ENCODE results near the gene PTGFR. TPM values are rescaled to one million over a fixed set of nuclear protein-coding genes. Genes with fewer than 3 reads are reported as not detected.

Gene PTGFR
- total and polyA plus RNA-seq, 10 of the 15 experiments (the other 5 are each of a cell fraction or from before 2014, with no cell fraction given) = not detected

DNA sequence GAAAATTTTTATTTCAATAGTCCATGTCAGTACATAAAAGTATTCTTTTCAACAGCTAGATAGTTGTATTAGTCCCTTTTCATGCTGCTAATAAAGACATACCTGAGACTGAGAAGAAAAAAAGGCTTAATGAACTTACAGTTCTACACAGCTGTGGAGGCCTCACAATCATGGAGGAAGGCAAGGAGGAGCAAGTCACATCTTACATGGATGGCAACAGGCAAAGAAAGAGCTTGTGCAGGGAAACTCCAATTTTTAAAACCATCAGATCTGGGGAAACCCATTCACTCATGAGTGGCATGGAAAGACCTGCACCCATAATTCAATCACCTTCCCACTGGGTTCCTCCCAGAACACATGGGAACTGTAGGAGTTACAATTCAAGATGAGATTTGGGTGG, 50.7 kb downstream of the PTGFR start:
- Histone ChIP-seq H3K36me3 (ENCODE audit: control insufficient read depth in 2 of 2, insufficient read depth in 2 of 2, low read length in 1 of 2) (no peaks in the 10 kb centered on the region), H3K9ac (ENCODE audit: control insufficient read depth, insufficient read depth, low read length) (no peak overlapping the region), H3K4me2 (ENCODE audit: control insufficient read depth, insufficient read depth) (no peak overlapping the region), H3K27ac (ENCODE audit: control insufficient read depth, insufficient read depth) (no peak overlapping the region), H3K4me3 (no peak overlapping the region), H2AFZ (ENCODE audit: control insufficient read depth, low read depth, low read length) (no peak overlapping the region), H3K79me2 (ENCODE audit: control insufficient read depth, insufficient read depth, low read length) (no peaks in the 10 kb centered on the region), H3K4me1 (ENCODE audit: control insufficient read depth, insufficient read depth, low read length) (no peaks in the 10 kb centered on the region), H3K27me3 (replicated peaks in 1 of 2; ENCODE audit: control insufficient read depth in 2 of 2, insufficient read depth in 2 of 2, low read length in 1 of 2) (no peaks in the 10 kb centered on the region), H4K20me1 (ENCODE audit: control insufficient read depth, insufficient read depth) (no peaks in the 10 kb centered on the region), H3K9me3 (replicated peaks; ENCODE audit: control insufficient read depth, insufficient read depth, low read length) (no peaks in the 10 kb centered on the region)
- ATAC-seq = no peak
- ChIA-PET CTCF (no interaction called here), SMC1A (ENCODE audit: uncharacterized antibody, unreplicated experiment) (no interaction called here), RAD21 (ENCODE audit: unreplicated experiment) (no interaction called here), POLR2A (no interaction called here)
- no peak for DNase-seq (ENCODE audit: low read depth, low spot score)
- no peak for FAIRE-seq
- no TSS peak for BruUV-seq (replicated peaks)
- no peak for TF ChIP-seq FOXK2 (IDR thresholded peaks at IDR 0.05)
- no peak for TF ChIP-seq FOS (IDR thresholded peaks at IDR 0.05; ENCODE audit: borderline replicate concordance, extremely low read depth, insufficient read length)
- TF ChIP-seq PML (IDR thresholded peaks at IDR 0.05; ENCODE audit: low read length) = no peak
- TF ChIP-seq SIX5 (IDR thresholded peaks at IDR 0.05; ENCODE audit: low read depth, low read length, severe bottlenecking) = no peak
- TF ChIP-seq BMI1 (IDR thresholded peaks at IDR 0.05; ENCODE audit: borderline replicate concordance) = no peak
- TF ChIP-seq, protein P1, sequence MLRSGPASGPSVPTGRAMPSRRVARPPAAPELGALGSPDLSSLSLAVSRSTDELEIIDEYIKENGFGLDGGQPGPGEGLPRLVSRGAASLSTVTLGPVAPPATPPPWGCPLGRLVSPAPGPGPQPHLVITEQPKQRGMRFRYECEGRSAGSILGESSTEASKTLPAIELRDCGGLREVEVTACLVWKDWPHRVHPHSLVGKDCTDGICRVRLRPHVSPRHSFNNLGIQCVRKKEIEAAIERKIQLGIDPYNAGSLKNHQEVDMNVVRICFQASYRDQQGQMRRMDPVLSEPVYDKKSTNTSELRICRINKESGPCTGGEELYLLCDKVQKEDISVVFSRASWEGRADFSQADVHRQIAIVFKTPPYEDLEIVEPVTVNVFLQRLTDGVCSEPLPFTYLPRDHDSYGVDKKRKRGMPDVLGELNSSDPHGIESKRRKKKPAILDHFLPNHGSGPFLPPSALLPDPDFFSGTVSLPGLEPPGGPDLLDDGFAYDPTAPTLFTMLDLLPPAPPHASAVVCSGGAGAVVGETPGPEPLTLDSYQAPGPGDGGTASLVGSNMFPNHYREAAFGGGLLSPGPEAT (IDR thresholded peaks at IDR 0.05; ENCODE audit: low read depth) = no peak
- TF ChIP-seq NFIC (IDR thresholded peaks at IDR 0.05; ENCODE audit: low read depth, low read length) = no peak
- TF ChIP-seq, protein P2, sequence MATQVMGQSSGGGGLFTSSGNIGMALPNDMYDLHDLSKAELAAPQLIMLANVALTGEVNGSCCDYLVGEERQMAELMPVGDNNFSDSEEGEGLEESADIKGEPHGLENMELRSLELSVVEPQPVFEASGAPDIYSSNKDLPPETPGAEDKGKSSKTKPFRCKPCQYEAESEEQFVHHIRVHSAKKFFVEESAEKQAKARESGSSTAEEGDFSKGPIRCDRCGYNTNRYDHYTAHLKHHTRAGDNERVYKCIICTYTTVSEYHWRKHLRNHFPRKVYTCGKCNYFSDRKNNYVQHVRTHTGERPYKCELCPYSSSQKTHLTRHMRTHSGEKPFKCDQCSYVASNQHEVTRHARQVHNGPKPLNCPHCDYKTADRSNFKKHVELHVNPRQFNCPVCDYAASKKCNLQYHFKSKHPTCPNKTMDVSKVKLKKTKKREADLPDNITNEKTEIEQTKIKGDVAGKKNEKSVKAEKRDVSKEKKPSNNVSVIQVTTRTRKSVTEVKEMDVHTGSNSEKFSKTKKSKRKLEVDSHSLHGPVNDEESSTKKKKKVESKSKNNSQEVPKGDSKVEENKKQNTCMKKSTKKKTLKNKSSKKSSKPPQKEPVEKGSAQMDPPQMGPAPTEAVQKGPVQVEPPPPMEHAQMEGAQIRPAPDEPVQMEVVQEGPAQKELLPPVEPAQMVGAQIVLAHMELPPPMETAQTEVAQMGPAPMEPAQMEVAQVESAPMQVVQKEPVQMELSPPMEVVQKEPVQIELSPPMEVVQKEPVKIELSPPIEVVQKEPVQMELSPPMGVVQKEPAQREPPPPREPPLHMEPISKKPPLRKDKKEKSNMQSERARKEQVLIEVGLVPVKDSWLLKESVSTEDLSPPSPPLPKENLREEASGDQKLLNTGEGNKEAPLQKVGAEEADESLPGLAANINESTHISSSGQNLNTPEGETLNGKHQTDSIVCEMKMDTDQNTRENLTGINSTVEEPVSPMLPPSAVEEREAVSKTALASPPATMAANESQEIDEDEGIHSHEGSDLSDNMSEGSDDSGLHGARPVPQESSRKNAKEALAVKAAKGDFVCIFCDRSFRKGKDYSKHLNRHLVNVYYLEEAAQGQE (IDR thresholded peaks at IDR 0.05; ENCODE audit: low read depth, low read length) = no peak
- TF ChIP-seq ZNF217 (IDR thresholded peaks at IDR 0.05) = no peak
- TF ChIP-seq, protein P3, sequence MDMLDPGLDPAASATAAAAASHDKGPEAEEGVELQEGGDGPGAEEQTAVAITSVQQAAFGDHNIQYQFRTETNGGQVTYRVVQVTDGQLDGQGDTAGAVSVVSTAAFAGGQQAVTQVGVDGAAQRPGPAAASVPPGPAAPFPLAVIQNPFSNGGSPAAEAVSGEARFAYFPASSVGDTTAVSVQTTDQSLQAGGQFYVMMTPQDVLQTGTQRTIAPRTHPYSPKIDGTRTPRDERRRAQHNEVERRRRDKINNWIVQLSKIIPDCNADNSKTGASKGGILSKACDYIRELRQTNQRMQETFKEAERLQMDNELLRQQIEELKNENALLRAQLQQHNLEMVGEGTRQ (IDR thresholded peaks at IDR 0.05; ENCODE audit: borderline replicate concordance, low read depth, low read length) = no peak
- TF ChIP-seq MYC (IDR thresholded peaks at IDR 0.05; ENCODE audit: insufficient read depth, insufficient read length, insufficient replicate concordance, low read length, severe bottlenecking) = no peak
- no peak for TF ChIP-seq RAD21 (IDR thresholded peaks at IDR 0.05; ENCODE audit: insufficient read depth, low read depth, low read length)
- TF ChIP-seq ESRRA (IDR thresholded peaks at IDR 0.05; ENCODE audit: low read length) = no peak
- in situ Hi-C loops (cut with MboI) (no loop called here), intact Hi-C loops (cut with micrococcal nuclease; ENCODE audit: unreplicated experiment) (no loop called here)
